ENCODE measurements around the gene DUSP28. TPM values are rescaled to one million over a fixed set of nuclear protein-coding genes. Genes with fewer than 3 reads are reported as not detected.
A peak's percentile ranks its signal among the peaks of the same experiment; 100 is the strongest.

DUSP28 gene
- total and polyA plus RNA-seq, 2 of the 8 experiments (the other 6 are each of a cell fraction or from before 2014, with no cell fraction given), result 2.1 to 2.3 TPM

- Histone ChIP-seq H4K20me1 (replicated peaks in 1 of 2; ENCODE audit: control insufficient read depth in 1 of 2, insufficient read depth in 2 of 2, low read length in 2 of 2) (peaks cover 0 to 4% of the 10 kb centered on the region in 2 experiments), H3K9ac (replicated peaks in 1 of 4; ENCODE audit: extremely low read depth in 1 of 4, low read depth in 3 of 4, low read length in 3 of 4) (peak overlapping the region in 2 of 4 experiments; percentile 1 to 4; a peak in 2 of 7 replicates), H3K4ac (replicated peaks; ENCODE audit: insufficient read length, low read depth, low read length) (peak overlapping the region; percentile 69), H2BK20ac (ENCODE audit: low read length) (peak overlapping the region; percentile 82; the same call in 1 of the 2 replicates), H3K36me3 (ENCODE audit: control insufficient read depth in 2 of 4, insufficient read depth in 4 of 4, low read length in 3 of 4) (no peaks in the 10 kb centered on the region), H2BK5ac (ENCODE audit: low read depth, low read length) (no peak overlapping the region), H3K4me2 (ENCODE audit: insufficient read depth in 1 of 2, low read depth in 2 of 2, low read length in 2 of 2) (peak overlapping the region; percentile 70 to 90), H2BK12ac (ENCODE audit: low read depth, low read length) (peak overlapping the region; percentile 97; the same call in 1 of the 2 replicates), H3K23me2 (ENCODE audit: low read depth, low read length) (peaks cover 5% of the 10 kb centered on the region; the same call in 1 of the 2 replicates), H2BK15ac (ENCODE audit: low read length) (peak overlapping the region; percentile 99; the same call in 1 of the 2 replicates), H3K18ac (ENCODE audit: extremely low read depth, low read length) (peak overlapping the region; percentile 81; the same call in 1 of the 2 replicates), H3K23ac (ENCODE audit: insufficient read length) (no peak overlapping the region), H3K14ac (ENCODE audit: insufficient read length) (no peak overlapping the region), H3K9me3 (ENCODE audit: insufficient read depth in 2 of 2, low read depth in 1 of 2, low read length in 1 of 2) (peaks cover 14 to 27% of the 10 kb centered on the region in 2 experiments), H3K27ac (ENCODE audit: low read depth, low read length) (no peak overlapping the region), H3K4me3 (ENCODE audit: extremely low read depth in 1 of 4, insufficient read depth in 2 of 4, low read depth in 3 of 4, low read length in 4 of 4) (peak overlapping the region; percentile 20 to 59 (median 41)), H3K79me2 (ENCODE audit: control insufficient read depth in 1 of 2, insufficient read depth in 2 of 2, low read length in 2 of 2) (no peaks in the 10 kb centered on the region), H4K8ac (ENCODE audit: extremely low read depth, insufficient read depth, low read length) (peak overlapping the region; percentile 66; the same call in 1 of the 2 replicates), H4K5ac (ENCODE audit: insufficient read length, low read depth, low read length) (no peak overlapping the region), H2BK120ac (replicated peaks; ENCODE audit: low read depth, low read length) (no peak overlapping the region), H2AK5ac (ENCODE audit: low read depth, low read length) (peak overlapping the region; percentile 100), H3K56ac (replicated peaks; ENCODE audit: insufficient read length, low read depth, low read length) (no peak overlapping the region), H4K91ac (replicated peaks; ENCODE audit: insufficient read length, low read length) (peak overlapping the region; percentile 97), H3K79me1 (ENCODE audit: low read depth, low read length) (no peaks in the 10 kb centered on the region), H3K4me1 (replicated peaks in 1 of 4; ENCODE audit: control insufficient read depth in 3 of 4, insufficient read depth in 4 of 4, low read length in 3 of 4) (peaks cover 0 to 8% (median 3%) of the 10 kb centered on the region in 4 experiments; a peak in 4 of 7 replicates), H2AFZ (ENCODE audit: low read length) (peak overlapping the region; percentile 40; the same call in 1 of the 2 replicates), H3K27me3 (replicated peaks in 1 of 4; ENCODE audit: control insufficient read depth in 3 of 4, extremely low read depth in 1 of 4, insufficient read depth in 3 of 4, low read length in 3 of 4) (peaks cover 0 to 27% (median 23%) of the 10 kb centered on the region in 4 experiments; a peak in 6 of 7 replicates)
- POLR2A ChIA-PET (ENCODE audit: partially characterized antibody), result interaction anchor here (0.7 kb wide), 1 partner anchor 9 kb away, joined by 3 read pairs; no protein-coding TSS in a partner anchor
- FAIRE-seq (no peak), DNase-seq (ENCODE audit: low read depth in 1 of 2, low spot score in 2 of 2) (peak; percentile 15 to 63)
- CTCF ChIA-PET (ENCODE audit: partially characterized antibody), result interaction anchor here (1.3 to 1.8 kb wide), 2 partner anchors 13 to 22 kb away, joined by 3 to 4 read pairs; no protein-coding TSS in a partner anchor
- 27% methylated on average over 50 of the region's 52 CpGs; no CpG with 5 or more reads in 1 of the 2 experiments for WGBS, 2 experiments (ENCODE audit: extremely low coverage in 1 of 2, insufficient coverage in 1 of 2, insufficient read length in 1 of 2, insufficient replicate concordance in 2 of 2, low coverage in 1 of 2, low lambda C conversion rate in 2 of 2, missing lambda C conversion rate in 1 of 2)
- TF ChIP-seq POU5F1 (IDR thresholded peaks at IDR 0.05; ENCODE audit: low read depth, low read length) (no peak), GABPA (IDR thresholded peaks at IDR 0.05; ENCODE audit: borderline replicate concordance, insufficient read depth, low read length) (peak; percentile 34; the same call in 1 of the 2 replicates), BCL11A (IDR thresholded peaks at IDR 0.05; ENCODE audit: low read depth in 2 of 2, low read length in 2 of 2) (no peak), TBP (IDR thresholded peaks at IDR 0.05; ENCODE audit: low read depth, low read length) (0 out of 2 replicates have a peak, but pooled peaks have one; percentile 16), CBX5 (IDR thresholded peaks at IDR 0.05; ENCODE audit: low read depth, low read length) (no peak), SIRT6 (IDR thresholded peaks at IDR 0.05; ENCODE audit: low read length) (no peak), EP300 (IDR thresholded peaks at IDR 0.05; ENCODE audit: borderline replicate concordance in 1 of 2, low read depth in 2 of 2, low read length in 2 of 2) (no peak), PHF8 (conservative IDR thresholded peaks at IDR 0.05; ENCODE audit: low read depth, low read length) (no peak), ZNF274 (IDR thresholded peaks at IDR 0.05; ENCODE audit: borderline replicate concordance, extremely low read depth, low read length) (no peak), GTF2F1 (IDR thresholded peaks at IDR 0.05; ENCODE audit: borderline replicate concordance, low read depth, low read length) (no peak)
Observed at GRCh38 chr2:240520130-240520973, 39.8 kb upstream of the DUSP28 start.

Measured in H1 (cell line).